Measurements from ENCODE around the gene TBX10.

TBX10 gene

DNA sequence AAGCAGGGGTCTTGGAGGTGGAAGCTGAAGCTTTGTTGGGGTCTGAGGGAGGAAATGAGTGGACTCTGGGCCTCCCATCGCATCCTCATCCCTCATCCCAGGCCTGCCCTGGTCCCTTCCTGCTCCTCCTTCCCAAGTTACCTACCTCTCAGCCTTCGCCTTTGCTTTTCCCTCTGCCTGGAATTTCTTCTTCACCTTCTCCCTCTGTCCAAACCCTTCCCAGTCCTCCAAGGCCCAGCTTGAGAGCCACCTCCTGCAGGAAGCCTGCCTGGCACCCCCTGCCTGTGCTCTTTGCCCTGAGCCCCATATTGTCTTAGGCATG is 7.7 kb downstream of the TBX10 start:
- Histone ChIP-seq H3K4me2 (ENCODE audit: insufficient read depth, low read length) (peak overlapping the region; percentile 98; the same call in 1 of the 2 replicates), H4K20me1 (ENCODE audit: insufficient read depth, low read length) (no peaks in the 10 kb centered on the region), H3K27ac (ENCODE audit: low read length) (peak overlapping the region; percentile 97), H3K36me3 (ENCODE audit: insufficient read depth, low read length) (peaks cover 20% of the 10 kb centered on the region), H3K27me3 (ENCODE audit: insufficient read depth, low read length, poor library complexity) (no peaks in the 10 kb centered on the region), H3K4me1 (ENCODE audit: insufficient read depth, low read length) (peaks cover 53% of the 10 kb centered on the region), H2AFZ (ENCODE audit: low read depth, low read length) (no peak overlapping the region), H3K9ac (ENCODE audit: low read depth, low read length) (peak overlapping the region; percentile 90; the same call in 1 of the 2 replicates), H3K9me3 (ENCODE audit: insufficient read depth, low read length, severe bottlenecking) (no peaks in the 10 kb centered on the region), H3K79me2 (ENCODE audit: insufficient read depth, low read length) (peaks cover 25% of the 10 kb centered on the region), H3K4me3 (ENCODE audit: low read depth in 1 of 2, low read length in 2 of 2) (no peak overlapping the region)
- no peak for DNase-seq
- no peak for ATAC-seq (ENCODE audit: insufficient read depth, low read depth)
- TF ChIP-seq, protein P1, sequence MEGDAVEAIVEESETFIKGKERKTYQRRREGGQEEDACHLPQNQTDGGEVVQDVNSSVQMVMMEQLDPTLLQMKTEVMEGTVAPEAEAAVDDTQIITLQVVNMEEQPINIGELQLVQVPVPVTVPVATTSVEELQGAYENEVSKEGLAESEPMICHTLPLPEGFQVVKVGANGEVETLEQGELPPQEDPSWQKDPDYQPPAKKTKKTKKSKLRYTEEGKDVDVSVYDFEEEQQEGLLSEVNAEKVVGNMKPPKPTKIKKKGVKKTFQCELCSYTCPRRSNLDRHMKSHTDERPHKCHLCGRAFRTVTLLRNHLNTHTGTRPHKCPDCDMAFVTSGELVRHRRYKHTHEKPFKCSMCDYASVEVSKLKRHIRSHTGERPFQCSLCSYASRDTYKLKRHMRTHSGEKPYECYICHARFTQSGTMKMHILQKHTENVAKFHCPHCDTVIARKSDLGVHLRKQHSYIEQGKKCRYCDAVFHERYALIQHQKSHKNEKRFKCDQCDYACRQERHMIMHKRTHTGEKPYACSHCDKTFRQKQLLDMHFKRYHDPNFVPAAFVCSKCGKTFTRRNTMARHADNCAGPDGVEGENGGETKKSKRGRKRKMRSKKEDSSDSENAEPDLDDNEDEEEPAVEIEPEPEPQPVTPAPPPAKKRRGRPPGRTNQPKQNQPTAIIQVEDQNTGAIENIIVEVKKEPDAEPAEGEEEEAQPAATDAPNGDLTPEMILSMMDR (IDR thresholded peaks at IDR 0.05; ENCODE audit: borderline replicate concordance, extremely low read depth, low read length, poor library complexity, severe bottlenecking), result no peak
- no peak for TF ChIP-seq EZH2 (IDR thresholded peaks at IDR 0.05; ENCODE audit: borderline replicate concordance, low read depth, low read length, severe bottlenecking)

DNA sequence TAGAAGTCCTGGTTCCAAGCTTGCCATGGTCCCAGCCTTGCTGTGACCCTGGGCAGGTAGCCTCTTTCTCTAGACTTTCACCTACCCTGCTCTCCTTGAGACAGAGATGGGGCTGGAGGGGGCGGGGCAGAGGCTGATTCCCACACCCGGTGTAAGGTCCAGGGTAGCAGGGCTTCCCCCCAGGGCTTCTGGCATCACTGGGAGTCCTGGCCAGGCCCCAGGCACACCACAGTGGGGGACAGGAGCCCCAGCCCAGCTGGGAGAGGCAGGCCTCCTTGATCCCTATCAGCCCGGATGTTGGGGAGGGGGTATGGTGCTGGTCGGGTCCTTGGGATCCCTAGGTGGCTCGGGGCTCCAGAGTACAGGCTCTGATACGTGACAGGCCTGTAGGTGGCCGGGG is 8.2 kb downstream of the TBX10 start:
- Histone ChIP-seq H3K4me2 (ENCODE audit: insufficient read depth, low read length) (peak overlapping the region; percentile 98), H3K79me2 (ENCODE audit: insufficient read depth, low read length) (peaks cover 25% of the 10 kb centered on the region), H2AFZ (ENCODE audit: low read depth, low read length) (no peak overlapping the region), H3K36me3 (ENCODE audit: insufficient read depth, low read length) (peaks cover 21% of the 10 kb centered on the region), H3K9ac (ENCODE audit: low read depth, low read length) (peak overlapping the region; percentile 90), H3K9me3 (ENCODE audit: insufficient read depth, low read length, severe bottlenecking) (no peaks in the 10 kb centered on the region), H4K20me1 (ENCODE audit: insufficient read depth, low read length) (no peaks in the 10 kb centered on the region), H3K27ac (ENCODE audit: low read length) (peak overlapping the region; percentile 97), H3K4me3 (ENCODE audit: low read depth in 1 of 2, low read length in 2 of 2) (peak overlapping the region in 1 of 2 experiments; percentile 84; a peak in 2 of 4 replicates), H3K4me1 (ENCODE audit: insufficient read depth, low read length) (peaks cover 53% of the 10 kb centered on the region), H3K27me3 (ENCODE audit: insufficient read depth, low read length, poor library complexity) (no peaks in the 10 kb centered on the region)
- TF ChIP-seq EZH2 (IDR thresholded peaks at IDR 0.05; ENCODE audit: borderline replicate concordance, low read depth, low read length, severe bottlenecking), result no peak
- TF ChIP-seq, protein P1 (IDR thresholded peaks at IDR 0.05; ENCODE audit: borderline replicate concordance, extremely low read depth, low read length, poor library complexity, severe bottlenecking), result no peak
- no peak for ATAC-seq (ENCODE audit: insufficient read depth, low read depth)
- DNase-seq, result no peak

DNA sequence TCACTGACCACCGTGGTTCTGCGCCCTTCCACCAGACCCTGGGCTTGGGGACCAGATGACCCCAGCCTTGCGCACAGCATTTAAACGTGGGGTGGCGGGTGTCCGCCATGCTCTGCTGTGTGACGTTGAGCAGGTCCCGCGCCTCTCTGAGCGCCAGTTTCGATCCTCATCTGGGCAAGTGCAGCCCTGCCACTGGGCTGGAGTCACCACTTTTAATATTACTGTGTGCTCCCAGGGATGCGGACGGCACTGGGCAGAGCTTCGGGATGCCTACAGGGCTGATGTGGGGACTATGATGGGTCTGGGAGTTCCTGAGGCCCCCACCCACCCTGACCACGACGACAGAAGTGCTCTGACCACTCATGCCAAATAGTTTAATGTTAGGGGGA is 8.6 kb downstream of the TBX10 start:
- no peaks in the 10 kb centered on the region for H4K20me1 ChIP-seq (ENCODE audit: insufficient read depth, low read length)
- H3K27ac ChIP-seq (ENCODE audit: low read length), result peak overlapping the region; percentile 97
- peak overlapping the region; percentile 90 for H3K9ac ChIP-seq (ENCODE audit: low read depth, low read length)
- peaks cover 25% of the 10 kb centered on the region for H3K36me3 ChIP-seq (ENCODE audit: insufficient read depth, low read length)
- peak overlapping the region; percentile 92 for H2AFZ ChIP-seq (ENCODE audit: low read depth, low read length)
- peak overlapping the region; percentile 98 for H3K4me2 ChIP-seq (ENCODE audit: insufficient read depth, low read length)
- DNase-seq, result no peak
- peak overlapping the region; percentile 45 to 84 for H3K4me3 ChIP-seq (ENCODE audit: low read depth in 1 of 2, low read length in 2 of 2)
- TF ChIP-seq EZH2 (IDR thresholded peaks at IDR 0.05; ENCODE audit: borderline replicate concordance, low read depth, low read length, severe bottlenecking), result no peak
- TF ChIP-seq, protein P1 (IDR thresholded peaks at IDR 0.05; ENCODE audit: borderline replicate concordance, extremely low read depth, low read length, poor library complexity, severe bottlenecking), result no peak
- peaks cover 25% of the 10 kb centered on the region for H3K79me2 ChIP-seq (ENCODE audit: insufficient read depth, low read length)
- H3K27me3 ChIP-seq (ENCODE audit: insufficient read depth, low read length, poor library complexity), result no peaks in the 10 kb centered on the region
- H3K9me3 ChIP-seq (ENCODE audit: insufficient read depth, low read length, severe bottlenecking), result no peaks in the 10 kb centered on the region
- no peak for ATAC-seq (ENCODE audit: insufficient read depth, low read depth)
- peaks cover 57% of the 10 kb centered on the region for H3K4me1 ChIP-seq (ENCODE audit: insufficient read depth, low read length)

Measured in DND-41 (cell line).